GM23248 (cell line): ENCODE results near the gene EVC.

Experiments
- EZH2 ChIP-seq: fragments of 200-600 bp; sonication (generic); IDR thresholded peaks from 2 replicates; pipeline ENCODE4 v1.6.1; 2018; ENCODE audit warnings: antibody characterized with exemption, mild to moderate bottlenecking; ENCODE audit not compliant: insufficient read depth, poor library complexity, severe bottlenecking
- EZH2phosphoT487 ChIP-seq: fragments of 200-600 bp; sonication (generic); IDR thresholded peaks from 2 replicates; pipeline ENCODE4 v1.6.1; 2018; ENCODE audit warnings: antibody characterized with exemption, moderate library complexity, mild to moderate bottlenecking, low read depth; ENCODE audit not compliant: insufficient read depth

- TF ChIP-seq EZH2: no peak
- no peak for TF ChIP-seq EZH2phosphoT487
Observed at GRCh38 chr4:5752376-5753184, 41.6 kb downstream of the EVC start.
